Measurements from ENCODE around the gene GNS.

The GNS gene

GRCh38 chr12:64675795-64676194, 83.4 kb downstream of the GNS start:
- DNase-seq (ENCODE audit: low read depth in 1 of 2, low spot score in 1 of 2), result no peak

GRCh38 chr12:64674367-64674922, 84.8 kb downstream of the GNS start:
- no peak for DNase-seq (ENCODE audit: low read depth in 1 of 2, low spot score in 1 of 2)

- DNase-seq (ENCODE audit: low read depth in 1 of 2, low spot score in 1 of 2), result no peak
Measured at GRCh38 chr12:64673490-64674169, 85.6 kb downstream of the GNS start.

GRCh38 chr12:64672925-64673409, 86.2 kb downstream of the GNS start:
- no peak for DNase-seq (ENCODE audit: low read depth in 1 of 2, low spot score in 1 of 2)

- no peak for DNase-seq (ENCODE audit: low read depth in 1 of 2, low spot score in 1 of 2)
Measured at GRCh38 chr12:64671681-64672080, 87.5 kb downstream of the GNS start.

GRCh38 chr12:64670919-64671639, 88.1 kb downstream of the GNS start:
- DNase-seq (ENCODE audit: low read depth in 1 of 2, low spot score in 1 of 2), result no peak

- no peak for DNase-seq (ENCODE audit: low read depth in 1 of 2, low spot score in 1 of 2)
Measured at GRCh38 chr12:64670019-64670418, 89.2 kb downstream of the GNS start.

GRCh38 chr12:64669270-64669842, 89.8 kb downstream of the GNS start:
- no peak for DNase-seq (ENCODE audit: low read depth in 1 of 2, low spot score in 1 of 2)

- no peak for DNase-seq (ENCODE audit: low read depth in 1 of 2, low spot score in 1 of 2)
Measured at GRCh38 chr12:64667793-64668192, 91.4 kb downstream of the GNS start.

- DNase-seq (ENCODE audit: low read depth in 1 of 2, low spot score in 1 of 2), result no peak
Measured at GRCh38 chr12:64666054-64666914, 92.9 kb downstream of the GNS start.

- DNase-seq (ENCODE audit: low read depth in 1 of 2, low spot score in 1 of 2), result no peak
Measured at GRCh38 chr12:64665514-64665913, 93.7 kb downstream of the GNS start.

All from activated CD4-positive, alpha-beta T cell treated with anti-CD3 and anti-CD28 coated beads, Interleukin-2, amount 50 U/mL, for 24 hours (primary cell).